HCT116 (cell line): ENCODE measurements around the gene TWSG1. TPM values are rescaled to one million over a fixed set of nuclear protein-coding genes. Genes with fewer than 3 reads are reported as not detected.

Source experiments
- ATAC-seq: fragments of 200-7000 bp; cut with Tn5 transposase; 2 replicates; pipeline ENCODE4 v1.9.1; 2020; ENCODE audit warnings: mild to moderate bottlenecking, moderate library complexity
- BruUV-seq: library from RNA; stranded (reverse); fragments of 400-500 nt; replicated peaks from 2 replicates; lab custom pipeline; 2021; lab: Mats Ljungman, UMichigan
- CTCF ChIA-PET: fragments of 300-600 bp; sonication (Branson Sonifier 250); formaldehyde crosslinking; loops from one replicate; lab custom pipeline; 2021; ENCODE audit warnings: antibody characterized with exemption; lab: Charles Lee
- POLR2A ChIA-PET: fragments of 300-600, 350-600 bp; sonication (Branson Sonifier 250); formaldehyde crosslinking; loops from one replicate; lab custom pipeline; 2021; ENCODE audit warnings: antibody characterized with exemption; lab: Charles Lee
- RAD21 ChIA-PET, 2 experiments: fragments of 300-600 bp; sonication (Branson Sonifier 250); formaldehyde crosslinking; loops; one replicate each; lab custom pipeline; 2023; ENCODE audit warnings: low total read pairs in 2 of 2; ENCODE audit not compliant: uncharacterized antibody in 2 of 2, unreplicated experiment in 2 of 2, low non-redundant PET in 1 of 2; lab: Charles Lee
- DNase-seq: peaks from one replicate; pipeline ENCODE4 v3.0.0-alpha.2; 2010; ENCODE audit warnings: low read depth, low spot score
- H2AFZ ChIP-seq: fragments of 200-600 bp; shearing (Covaris generic), sonication (generic); 2 replicates; pipeline ENCODE4 v1.6.1; 2017; ENCODE audit warnings: low read depth, mixed run types, mixed read lengths, antibody characterized with exemption, low read length; ENCODE audit not compliant: poor library complexity, severe bottlenecking
- H3K27ac ChIP-seq: 2 replicates; pipeline ENCODE4 v1.5.1; 2012; ENCODE audit warnings: low read depth, low read length
- H3K27me3 ChIP-seq: fragments of 200-600 bp; sonication (generic); 2 replicates; pipeline ENCODE4 v1.6.1; 2016; ENCODE audit warnings: mixed run types, low read length, mixed read lengths; ENCODE audit not compliant: insufficient read depth
- H3K36me3 ChIP-seq, 2 experiments: fragments of 200-500 bp in 1 of 2; fragments of 200-600 bp in 1 of 2; sonication (Bioruptor generic) in 1 of 2; sonication (generic) in 1 of 2; 2 replicates each; pipeline versions ENCODE4 v1.5.1 to v1.6.1; 2014 to 2016; ENCODE audit warnings: low read length in 2 of 2, inconsistent platforms in 1 of 2, mixed read lengths in 1 of 2, mixed run types in 1 of 2; ENCODE audit not compliant: insufficient read depth in 2 of 2, control insufficient read depth in 1 of 2
- H3K4me1 ChIP-seq, 2 experiments: fragments of 200-600 bp in 1 of 2; sonication (generic) in 1 of 2; 2 replicates each; pipeline versions ENCODE4 v1.5.1 to v1.6.1; 2012 to 2017; ENCODE audit warnings: low read length in 2 of 2, inconsistent platforms in 1 of 2, mild to moderate bottlenecking in 1 of 2, mixed read lengths in 1 of 2, mixed run types in 1 of 2, moderate library complexity in 1 of 2; ENCODE audit not compliant: insufficient read depth in 2 of 2, control insufficient read depth in 1 of 2
- H3K4me2 ChIP-seq: fragments of 200-600 bp; sonication (generic); 2 replicates; pipeline ENCODE4 v1.6.1; 2017; ENCODE audit warnings: mixed run types, low read length, mixed read lengths
- H3K4me3 ChIP-seq, 2 experiments: fragments of 200-600 bp in 1 of 2; sonication (generic) in 1 of 2; replicated peaks in 1 of 2; 2 replicates each; pipeline ENCODE4 v1.5.1; 2011 to 2016; ENCODE audit warnings: low read length in 2 of 2, control low read depth in 1 of 2, low read depth in 1 of 2, mild to moderate bottlenecking in 1 of 2, mixed read lengths in 1 of 2, mixed run types in 1 of 2
- H3K79me2 ChIP-seq: fragments of 200-600 bp; sonication (generic); 2 replicates; pipeline ENCODE4 v1.6.1; 2017; ENCODE audit warnings: mild to moderate bottlenecking, mixed run types, low read length, moderate library complexity, mixed read lengths; ENCODE audit not compliant: insufficient read depth
- H3K9ac ChIP-seq: fragments of 200-600 bp; sonication (generic); 2 replicates; pipeline ENCODE4 v1.6.1; 2016; ENCODE audit warnings: low read length, mixed read lengths
- H3K9me2 ChIP-seq: fragments of 200-600 bp; sonication (generic), shearing (Covaris generic); 2 replicates; pipeline ENCODE4 v1.6.1; 2017; ENCODE audit warnings: mixed run types, mild to moderate bottlenecking, moderate library complexity; ENCODE audit not compliant: insufficient read depth
- H3K9me3 ChIP-seq, 2 experiments: fragments of 200-500 bp in 1 of 2; fragments of 200-600 bp in 1 of 2; sonication (Bioruptor generic) in 1 of 2; sonication (generic) in 1 of 2; 2 replicates each; pipeline ENCODE4 v1.6.1; 2014 to 2017; ENCODE audit warnings: low read length in 2 of 2, mixed read lengths in 2 of 2, inconsistent platforms in 1 of 2, low read depth in 1 of 2, mild to moderate bottlenecking in 1 of 2, mixed run types in 1 of 2, moderate library complexity in 1 of 2; ENCODE audit not compliant: control insufficient read depth in 1 of 2, insufficient read depth in 1 of 2
- H4K20me1 ChIP-seq: fragments of 200-600 bp; sonication (generic), shearing (Covaris generic); 2 replicates; pipeline ENCODE4 v1.6.1; 2017; ENCODE audit warnings: mixed run types, mild to moderate bottlenecking, moderate library complexity; ENCODE audit not compliant: insufficient read depth
- EGR1 ChIP-seq: IDR thresholded peaks from 2 replicates; pipeline ENCODE4 v1.6.1; 2012; ENCODE audit warnings: low read depth
- EZH2phosphoT487 ChIP-seq: fragments of 200-600 bp; IDR thresholded peaks from 2 replicates; pipeline ENCODE4 v1.6.1; 2018; ENCODE audit warnings: antibody characterized with exemption, borderline replicate concordance
- FOSL1 ChIP-seq: IDR thresholded peaks from 2 replicates; pipeline ENCODE4 v1.6.1; 2012; ENCODE audit warnings: low read depth
- TCF7L2 ChIP-seq: IDR thresholded peaks from 2 replicates; pipeline ENCODE4 v1.7.0; 2011; ENCODE audit warnings: borderline replicate concordance, inconsistent platforms; ENCODE audit not compliant: insufficient read depth, insufficient read length; ENCODE audit errors: extremely low read depth
- ZBTB33 ChIP-seq: IDR thresholded peaks from 2 replicates; pipeline ENCODE4 v1.6.1; 2011; ENCODE audit warnings: mild to moderate bottlenecking, low read length, moderate library complexity; ENCODE audit not compliant: insufficient replicate concordance; ENCODE audit errors: extremely low read depth
- ZFX ChIP-seq: fragments of 450-650 bp; IDR thresholded peaks from 2 replicates; pipeline ENCODE4 v1.6.1; 2017
- ZNF274 ChIP-seq: fragments of 200-500 bp; sonication (Bioruptor generic); IDR thresholded peaks from 2 replicates; pipeline ENCODE4 v1.6.1; 2014; ENCODE audit warnings: mild to moderate bottlenecking, low read depth, low read length, inconsistent platforms
- intact Hi-C: fragments of 100-400 bp; cut with micrococcal nuclease; formaldehyde crosslinking; loops from 2 replicates; pipeline ENCODE4 v1.10.0; 2022
- total RNA-seq: library from RNA; stranded (reverse); gene quantifications from one replicate; pipeline ENCODE4 v1.2.1, GENCODE V29; 2021; ENCODE audit not compliant: unreplicated experiment
- TF ChIP-seq, protein P1 (sequence below): IDR thresholded peaks from 2 replicates; pipeline ENCODE4 v1.6.1; 2012

TWSG1 gene
- total RNA-seq, 1 experiment from 2014 or later = 35.7 TPM

DNA sequence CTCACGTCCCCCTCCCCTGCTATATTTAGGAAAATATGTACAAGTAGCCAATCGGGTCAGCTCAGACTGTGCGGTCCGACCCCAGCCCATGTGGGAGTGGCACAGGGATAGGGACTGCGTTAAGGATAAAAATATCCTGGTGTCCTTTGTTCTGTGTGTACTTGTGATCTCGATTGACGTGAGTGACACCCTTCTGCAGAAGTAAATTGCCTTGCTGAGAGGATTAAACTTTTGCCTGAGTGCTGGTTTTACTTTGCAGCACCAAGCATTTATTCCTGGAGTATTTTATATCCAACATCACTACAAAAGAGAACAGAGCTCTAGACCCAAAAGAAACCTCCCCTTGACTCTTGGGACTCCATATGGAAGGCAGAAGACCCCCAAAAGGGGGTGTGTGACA, 112.8 kb downstream of the TWSG1 start:
- no peak for DNase-seq
- no peak for ATAC-seq
- Histone ChIP-seq H3K9me2 (no peaks in the 10 kb centered on the region), H3K9ac (no peak overlapping the region), H4K20me1 (no peaks in the 10 kb centered on the region), H3K9me3 (peaks cover 0 to 8% of the 10 kb centered on the region in 2 experiments; a peak in 2 of 4 replicates), H3K4me2 (no peak overlapping the region), H3K4me1 (no peaks in the 10 kb centered on the region), H3K27ac (no peak overlapping the region), H2AFZ (no peak overlapping the region), H3K36me3 (no peaks in the 10 kb centered on the region), H3K4me3 (no peak overlapping the region), H3K79me2 (no peaks in the 10 kb centered on the region)
- ChIA-PET RAD21 (no interaction called here), CTCF (no interaction called here)
- intact Hi-C loops = no loop called here
- TF ChIP-seq ZNF274 (no peak), TCF7L2 (no peak), EGR1 (no peak), EZH2phosphoT487 (no peak), FOSL1 (no peak), ZFX (no peak), ZBTB33 (no peak)
- TF ChIP-seq, protein P1, sequence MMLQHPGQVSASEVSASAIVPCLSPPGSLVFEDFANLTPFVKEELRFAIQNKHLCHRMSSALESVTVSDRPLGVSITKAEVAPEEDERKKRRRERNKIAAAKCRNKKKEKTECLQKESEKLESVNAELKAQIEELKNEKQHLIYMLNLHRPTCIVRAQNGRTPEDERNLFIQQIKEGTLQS = no peak
- TF ChIP-seq, all 23 proteins: peak for 0
- BruUV-seq = no TSS peak
- no peaks in the 10 kb centered on the region for H3K27me3 ChIP-seq
- POLR2A ChIA-PET = no interaction called here
